HG02973 (cell line): ENCODE measurements around the gene CNTN4.
"Not testable (repeated sequence)": the region's sequence is repeated elsewhere in the genome, so short reads cannot be mapped to it uniquely, and the experiment has no call there.

Experiments used
- ATAC-seq: cut with Tn5 transposase; IDR thresholded peaks from one replicate; pipeline ENCODE4 v1.9.1; 2021; ENCODE audit warnings: moderate library complexity; ENCODE audit not compliant: unreplicated experiment

The CNTN4 gene

DNA sequence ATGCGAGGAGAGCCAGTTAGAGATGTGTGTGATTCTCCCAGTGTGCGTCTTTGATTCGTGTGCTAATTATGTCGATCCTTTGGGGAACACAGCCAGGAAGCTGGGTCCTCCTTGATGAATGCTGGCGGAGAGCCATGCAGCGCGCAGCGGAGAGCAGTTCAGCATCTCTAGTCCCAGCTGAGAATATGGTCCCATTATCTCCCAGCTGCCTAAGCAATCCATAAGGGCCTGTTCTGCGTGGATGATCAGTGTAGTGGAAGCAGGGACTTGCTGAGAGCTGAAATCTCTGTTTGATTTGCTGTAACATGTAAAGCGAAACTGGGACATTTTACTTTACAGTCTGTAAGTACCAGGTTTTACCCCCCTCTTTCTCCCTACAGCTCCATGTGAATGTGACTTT, 412.7 kb downstream of the CNTN4 start:
- ATAC-seq = no peak

DNA sequence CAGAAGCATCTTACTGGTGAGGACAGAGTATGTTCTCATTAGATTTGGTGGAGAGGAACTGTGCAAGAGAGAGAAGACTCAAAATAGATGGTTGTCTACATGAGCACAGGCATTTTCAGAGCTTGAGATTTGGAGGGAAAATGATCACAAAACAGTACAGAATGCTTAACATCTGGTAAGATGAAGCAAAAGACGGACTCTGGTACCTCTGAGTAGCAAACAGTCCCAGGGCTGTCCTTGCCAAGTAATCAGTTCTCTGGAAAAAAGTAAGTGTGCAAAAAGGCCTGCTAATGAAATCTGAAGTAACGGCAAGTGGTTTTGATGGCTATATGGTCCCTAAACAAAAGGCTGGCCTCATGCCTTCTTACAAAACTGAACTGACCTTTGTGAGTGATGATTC, 414.2 kb downstream of the CNTN4 start:
- no peak for ATAC-seq

DNA sequence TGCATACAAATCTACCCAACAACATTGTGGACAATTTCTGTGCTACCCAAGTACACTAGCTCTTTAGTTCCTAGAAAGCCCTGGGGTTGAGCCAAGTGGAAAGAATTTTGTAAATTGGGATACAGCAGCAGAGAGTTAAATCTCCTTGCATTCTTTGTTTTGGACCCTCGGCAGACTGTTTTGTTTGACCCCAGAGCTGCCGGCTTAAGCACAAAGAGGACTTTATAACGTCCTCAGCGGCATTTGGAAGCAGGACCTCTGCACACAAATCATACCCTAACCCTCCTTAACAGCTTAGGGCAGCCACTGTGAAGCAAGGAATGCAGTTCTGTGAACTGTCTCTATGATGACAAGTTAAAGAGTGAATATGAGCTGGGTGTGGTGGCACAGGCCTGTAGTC, 415.3 kb downstream of the CNTN4 start:
- no peak for ATAC-seq

DNA sequence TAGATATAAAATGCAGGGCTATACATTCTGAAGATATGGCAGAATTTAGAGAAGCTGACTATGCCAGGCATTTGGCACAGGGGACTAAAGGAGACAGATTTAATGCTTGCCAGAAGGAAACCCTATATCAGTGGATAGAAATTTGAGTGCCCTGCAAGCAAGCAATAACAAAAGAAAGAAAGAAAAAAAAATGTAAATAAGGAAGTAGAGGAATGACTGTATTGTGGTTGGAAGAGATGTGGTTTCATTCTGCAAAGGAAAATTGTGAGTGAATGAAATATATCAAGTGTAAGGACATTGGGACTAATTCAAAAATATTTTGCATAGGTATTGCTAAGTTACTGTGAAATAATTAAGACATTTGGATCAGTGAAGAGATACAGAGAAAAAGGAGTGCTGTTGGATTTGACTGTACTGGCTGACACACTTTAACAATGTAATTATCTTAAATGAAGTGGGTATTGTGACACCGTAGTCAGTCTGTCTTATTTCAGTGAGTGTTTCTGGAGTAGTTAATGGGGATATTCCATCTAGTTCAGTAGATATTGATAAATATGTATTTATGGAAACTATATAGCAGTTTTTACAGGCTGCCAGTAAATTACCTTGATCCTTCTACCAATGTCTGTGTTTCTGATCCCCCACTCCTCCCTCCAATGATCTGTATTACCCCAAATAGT, 418.2 kb downstream of the CNTN4 start:
- no peak for ATAC-seq

DNA sequence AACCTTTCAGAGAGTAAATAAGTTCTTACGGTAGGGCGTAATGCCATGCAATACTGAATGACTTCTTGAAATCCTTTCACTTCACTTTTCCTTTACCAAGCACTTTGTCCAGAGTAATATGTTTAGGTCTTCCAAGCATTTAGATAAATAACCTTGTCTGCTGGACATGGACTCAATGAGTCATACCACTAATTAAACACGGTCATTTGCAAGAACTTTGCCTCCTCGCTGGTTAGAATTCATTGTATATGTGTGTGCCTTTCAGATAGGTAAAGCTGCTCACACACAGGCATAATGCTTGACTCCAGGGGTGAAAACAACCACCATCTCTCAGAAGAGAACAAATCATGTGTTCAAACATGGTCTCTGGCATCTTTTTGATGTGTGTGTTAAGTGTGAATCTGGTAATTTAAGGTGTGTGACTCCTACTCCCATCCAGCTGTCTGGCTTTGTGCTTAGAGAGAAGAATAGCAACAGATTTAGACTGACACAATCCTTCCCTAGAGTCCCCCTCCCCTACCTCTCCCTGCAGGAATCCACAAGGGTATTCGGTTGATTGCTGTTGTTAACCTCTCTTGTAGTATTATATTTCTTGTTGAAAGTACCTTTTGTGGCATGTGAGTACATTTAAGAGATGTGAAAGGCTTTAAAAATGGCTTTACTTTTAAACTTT, 419.0 kb downstream of the CNTN4 start:
- ATAC-seq = no peak

DNA sequence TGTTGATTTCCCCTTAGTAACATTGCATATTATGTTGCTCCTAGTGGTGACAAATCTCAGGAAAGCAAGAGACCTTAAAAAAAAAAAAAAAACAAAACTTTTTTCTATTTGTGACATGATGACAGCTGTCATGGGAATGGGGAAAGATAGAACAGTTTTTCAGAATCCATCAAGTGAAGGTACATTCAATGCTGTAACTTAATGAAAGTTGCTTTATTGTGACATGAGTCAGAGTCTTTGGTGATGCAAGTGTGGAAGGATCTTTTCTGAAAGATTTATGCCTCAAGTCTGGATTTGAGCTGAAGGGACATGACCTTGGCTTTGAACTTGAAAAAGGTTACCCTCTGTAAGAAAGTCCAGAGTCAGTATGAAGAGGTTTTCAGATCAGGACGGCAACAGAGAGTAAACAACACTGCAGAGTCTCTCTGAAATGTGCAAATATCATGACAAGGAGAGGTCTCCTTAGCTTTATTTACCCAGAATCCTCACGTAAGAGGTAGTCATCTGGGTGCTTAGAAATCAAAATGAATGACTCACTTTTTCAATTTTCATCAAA, 424.7 kb downstream of the CNTN4 start:
- ATAC-seq = no peak

DNA sequence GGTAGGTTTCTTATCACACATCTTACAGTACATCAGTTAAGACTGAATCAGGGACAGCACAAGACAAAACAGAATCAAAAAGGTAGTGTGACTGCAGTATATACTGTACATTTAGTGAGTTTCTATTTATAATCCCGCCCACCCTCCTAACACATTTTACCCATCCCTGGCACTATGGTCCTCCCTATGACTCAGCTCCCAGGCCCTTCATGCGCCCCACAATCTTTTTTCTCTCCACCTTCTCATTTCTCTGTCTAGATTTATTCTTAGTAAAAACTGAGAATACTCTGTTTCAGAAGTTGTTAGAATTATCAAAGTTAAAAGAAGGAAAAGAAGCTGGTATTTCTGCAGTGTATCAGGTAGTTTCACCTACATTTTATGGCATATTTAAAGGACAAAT, 427.3 kb downstream of the CNTN4 start:
- ATAC-seq = no peak

DNA sequence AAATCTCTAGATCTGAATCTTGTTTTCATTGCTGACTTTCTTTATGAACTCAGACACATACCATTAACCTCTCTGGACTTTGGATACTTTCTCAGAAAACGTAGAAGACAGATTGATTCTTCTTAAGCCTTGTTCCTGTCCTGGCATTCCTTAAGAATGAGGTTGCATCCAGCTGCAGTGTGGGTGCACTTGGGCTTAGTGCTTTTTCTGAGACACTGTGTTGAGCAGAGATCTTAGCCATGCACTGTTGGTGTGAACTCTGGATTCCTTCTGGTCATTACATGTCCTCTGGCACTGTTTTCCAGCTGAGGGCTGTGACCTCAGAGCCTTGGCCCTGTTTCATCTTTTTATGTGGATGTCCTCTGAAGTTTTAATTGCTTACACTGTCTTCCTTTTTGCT, 428.3 kb downstream of the CNTN4 start:
- no peak for ATAC-seq

DNA sequence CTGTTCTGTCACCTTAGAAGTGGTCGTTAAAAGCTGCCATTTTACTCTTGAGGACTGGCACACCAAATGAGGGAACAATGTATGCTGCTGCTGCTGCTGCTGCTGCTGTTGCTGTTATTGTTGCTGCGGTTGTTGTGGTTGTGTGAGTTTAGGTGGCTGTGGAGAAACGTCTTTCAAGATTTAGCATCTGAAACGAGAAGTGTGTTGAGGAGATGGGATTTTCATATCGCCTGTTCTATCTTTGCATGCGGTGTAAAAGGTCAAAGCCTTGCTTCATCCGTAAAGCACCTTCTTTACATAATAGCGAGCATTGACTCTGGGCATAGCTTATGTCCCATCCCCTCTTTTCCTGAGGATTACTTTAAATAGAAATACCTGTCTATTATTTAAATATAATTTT, 428.7 kb downstream of the CNTN4 start:
- not testable (repeated sequence) for ATAC-seq

DNA sequence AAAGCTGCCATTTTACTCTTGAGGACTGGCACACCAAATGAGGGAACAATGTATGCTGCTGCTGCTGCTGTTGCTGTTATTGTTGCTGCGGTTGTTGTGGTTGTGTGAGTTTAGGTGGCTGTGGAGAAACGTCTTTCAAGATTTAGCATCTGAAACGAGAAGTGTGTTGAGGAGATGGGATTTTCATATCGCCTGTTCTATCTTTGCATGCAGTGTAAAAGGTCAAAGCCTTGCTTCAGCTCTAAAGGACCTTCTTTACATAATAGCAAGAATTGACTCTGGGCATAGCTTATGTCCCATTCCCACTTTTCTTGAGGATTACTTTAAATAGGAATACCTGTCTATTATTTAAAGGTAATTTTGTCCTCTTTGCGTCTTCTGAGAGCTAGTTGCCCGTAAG, 436.1 kb downstream of the CNTN4 start:
- ATAC-seq = not testable (repeated sequence)

DNA sequence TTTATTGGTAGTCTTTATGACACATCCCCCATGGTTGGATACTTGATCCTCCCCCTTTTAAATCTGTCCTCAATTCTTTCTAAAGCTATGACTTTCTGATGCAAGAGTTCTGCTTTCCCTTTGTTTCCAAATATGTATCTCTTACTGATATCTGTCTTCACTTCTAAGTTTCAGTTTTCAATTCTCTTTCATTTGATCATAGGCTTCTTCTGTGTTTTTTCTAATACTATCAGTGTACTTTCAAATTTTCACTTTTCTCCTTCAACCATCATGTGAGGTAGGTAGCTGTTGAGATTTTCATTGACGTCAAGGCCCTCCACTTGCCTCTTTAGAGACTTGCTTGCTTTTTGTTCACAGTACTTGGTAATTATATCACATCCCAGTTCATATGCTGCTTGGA, 436.5 kb downstream of the CNTN4 start:
- ATAC-seq = no peak

DNA sequence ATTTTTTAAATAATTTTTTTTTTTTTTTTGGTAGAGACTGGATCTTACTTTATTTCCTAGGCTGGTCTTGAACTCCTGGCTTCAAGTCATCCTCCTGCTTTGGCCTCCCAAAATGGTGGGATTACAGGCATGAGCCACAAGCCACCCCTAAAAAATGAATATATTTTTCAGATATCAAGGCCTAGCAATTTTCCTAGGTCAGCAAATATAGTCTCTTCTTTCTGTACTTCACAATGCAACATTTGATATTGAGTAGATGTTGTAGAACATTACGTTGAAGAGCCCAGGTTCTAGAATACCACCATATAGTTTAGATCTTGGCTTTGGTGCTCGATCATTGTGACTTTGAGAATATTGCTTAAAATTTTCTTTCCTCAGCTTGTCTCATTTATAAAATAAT, 437.9 kb downstream of the CNTN4 start:
- no peak for ATAC-seq

DNA sequence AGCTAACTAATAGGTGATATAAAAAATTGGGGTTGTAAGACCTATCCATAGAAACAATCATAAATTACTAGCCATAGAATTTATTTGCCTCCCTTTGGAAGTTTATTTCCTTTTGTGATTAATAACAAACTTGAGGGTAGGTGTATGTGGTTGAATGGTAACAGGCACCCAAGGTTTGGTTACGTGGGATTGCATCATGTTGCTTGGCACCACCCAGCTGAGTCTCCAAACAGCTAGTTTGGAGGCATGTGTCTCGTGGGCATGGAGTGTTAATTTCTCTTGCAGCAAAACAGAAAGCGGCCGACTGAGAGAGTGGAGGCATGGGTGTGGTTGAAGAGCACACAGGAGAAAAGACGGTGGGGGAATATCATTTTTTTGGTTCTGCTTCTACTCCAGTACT, 441.4 kb downstream of the CNTN4 start:
- no peak for ATAC-seq

DNA sequence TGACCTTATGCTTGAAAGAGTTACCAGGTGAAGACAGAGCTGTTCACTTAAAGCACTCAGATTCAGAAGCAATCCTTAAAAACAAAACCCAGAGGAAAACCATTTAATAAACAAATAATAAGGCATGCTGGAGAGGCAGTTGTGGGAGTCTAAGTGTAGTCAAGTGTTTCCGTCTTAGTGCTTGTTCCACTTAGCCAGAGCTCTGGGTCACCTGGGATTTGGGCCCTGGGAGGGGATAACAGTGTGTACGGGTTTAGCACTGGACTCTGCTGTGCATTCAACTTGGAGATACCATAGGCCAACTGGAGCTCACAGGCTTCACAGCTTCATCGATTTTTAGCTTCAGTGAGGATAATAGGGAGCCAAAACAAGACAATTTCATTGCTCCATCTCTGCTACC, 444.6 kb downstream of the CNTN4 start:
- ATAC-seq = no peak

DNA sequence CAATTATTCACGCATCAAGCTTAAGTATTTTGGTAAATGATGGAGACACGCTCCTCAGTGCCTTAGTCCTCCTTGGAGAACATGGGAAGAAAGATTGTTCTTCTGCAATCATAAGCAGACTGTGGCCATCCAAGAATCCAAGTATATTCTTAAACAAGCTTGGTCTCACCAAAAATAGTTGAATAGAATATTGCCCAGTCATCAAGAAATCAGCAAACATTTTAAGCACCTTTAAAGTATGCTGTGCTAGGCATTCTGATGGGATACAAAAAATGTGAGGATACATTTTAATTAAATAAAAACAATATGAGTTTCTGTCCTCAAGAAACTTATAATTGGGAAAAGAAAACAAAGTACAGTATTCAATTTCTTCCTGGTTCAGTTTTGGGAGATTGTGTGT, 445.5 kb downstream of the CNTN4 start:
- no peak for ATAC-seq

DNA sequence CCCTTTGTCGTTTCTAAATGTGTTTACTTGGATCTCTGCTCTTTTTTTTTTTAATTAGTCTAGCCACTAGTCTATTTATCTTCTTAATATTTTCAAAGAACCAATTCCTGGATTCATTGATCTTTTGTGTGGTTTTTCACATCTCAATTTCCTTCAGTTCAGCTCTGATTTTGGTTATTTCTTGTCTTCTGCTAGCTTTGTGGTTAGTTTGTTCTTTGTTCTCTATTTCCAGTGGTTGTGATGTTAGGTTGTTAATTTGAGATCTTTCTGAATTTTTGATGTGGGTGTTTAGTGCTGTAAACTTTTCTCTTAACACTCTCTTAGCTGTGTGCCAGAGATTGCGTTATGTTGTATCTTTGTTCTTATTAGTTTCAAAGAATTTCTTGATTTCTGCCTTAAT, 446.1 kb downstream of the CNTN4 start:
- ATAC-seq = no peak

DNA sequence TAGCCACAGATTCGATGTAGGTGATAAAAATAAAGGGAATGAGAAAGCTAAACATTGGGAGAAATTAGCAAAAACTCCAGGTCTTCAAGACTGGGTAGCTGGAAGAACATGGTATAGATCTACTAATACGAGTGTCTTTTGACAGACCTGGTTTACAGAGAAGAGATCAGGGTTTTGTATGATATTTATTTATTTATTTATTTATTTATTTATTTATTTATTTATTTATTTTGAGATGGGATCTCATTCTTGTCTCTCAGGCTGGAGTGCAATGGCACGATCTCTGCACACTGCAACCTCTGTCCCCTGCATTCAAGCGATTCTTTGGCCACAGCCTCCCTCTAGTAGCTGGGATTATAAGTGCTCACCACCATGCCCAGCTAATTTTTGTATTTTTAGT, 448.4 kb downstream of the CNTN4 start:
- no peak for ATAC-seq

DNA sequence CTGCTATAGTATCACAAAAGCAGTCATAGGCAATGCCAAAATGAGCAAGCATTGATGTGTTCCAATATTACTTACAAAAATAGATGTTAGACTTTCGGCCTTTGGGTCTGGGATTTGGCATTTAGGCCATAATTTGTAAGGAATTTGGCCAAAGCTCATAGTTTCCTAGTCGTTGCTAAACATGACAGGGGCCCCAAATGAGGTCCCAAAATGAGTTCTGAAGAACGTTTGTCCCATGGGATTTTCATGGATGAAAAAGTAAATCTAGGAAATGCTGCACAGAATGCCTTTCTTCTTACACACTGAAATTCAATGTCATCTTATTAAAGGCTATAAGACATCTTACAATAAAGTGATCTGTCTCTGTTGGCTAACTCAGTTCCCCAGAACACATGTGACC, 456.0 kb downstream of the CNTN4 start:
- ATAC-seq = no peak

DNA sequence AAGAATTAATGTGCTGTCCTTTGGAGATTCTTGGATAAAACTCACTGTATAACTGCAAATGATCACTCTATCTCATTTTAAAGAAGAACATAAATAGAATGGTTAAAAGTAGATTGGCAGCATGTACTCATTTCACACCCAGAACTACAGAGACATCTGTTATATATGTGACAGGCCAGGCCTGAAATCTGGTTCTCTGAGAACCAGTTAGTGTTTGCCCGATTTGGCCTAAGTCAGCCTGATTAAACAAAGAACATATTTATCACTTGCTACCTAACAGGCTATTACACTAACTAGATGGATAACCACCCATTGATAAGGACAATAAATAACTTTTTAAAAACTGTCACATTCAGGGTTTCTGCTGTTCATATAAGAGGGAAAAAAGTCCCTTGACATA, 460.1 kb downstream of the CNTN4 start:
- ATAC-seq = no peak

DNA sequence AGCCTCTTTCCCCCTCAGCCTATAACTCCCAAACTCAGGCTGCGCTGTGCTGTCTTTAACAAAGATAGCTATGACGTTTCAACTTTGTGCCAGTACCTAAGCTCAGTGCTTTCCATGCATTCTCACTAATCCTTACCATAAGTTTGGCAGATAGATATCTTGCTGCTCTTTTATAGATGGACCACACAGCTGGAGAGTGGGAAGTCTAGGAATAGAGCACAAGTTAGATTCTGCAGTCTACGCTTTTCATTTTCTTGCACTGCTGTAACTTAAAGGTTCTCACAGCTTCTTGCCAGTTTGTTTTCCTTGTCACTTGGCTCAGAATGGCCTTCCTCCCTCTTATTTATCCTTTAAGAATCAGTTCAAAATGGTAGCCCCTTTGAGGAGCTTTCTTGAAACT, 468.8 kb downstream of the CNTN4 start:
- ATAC-seq = no peak

DNA sequence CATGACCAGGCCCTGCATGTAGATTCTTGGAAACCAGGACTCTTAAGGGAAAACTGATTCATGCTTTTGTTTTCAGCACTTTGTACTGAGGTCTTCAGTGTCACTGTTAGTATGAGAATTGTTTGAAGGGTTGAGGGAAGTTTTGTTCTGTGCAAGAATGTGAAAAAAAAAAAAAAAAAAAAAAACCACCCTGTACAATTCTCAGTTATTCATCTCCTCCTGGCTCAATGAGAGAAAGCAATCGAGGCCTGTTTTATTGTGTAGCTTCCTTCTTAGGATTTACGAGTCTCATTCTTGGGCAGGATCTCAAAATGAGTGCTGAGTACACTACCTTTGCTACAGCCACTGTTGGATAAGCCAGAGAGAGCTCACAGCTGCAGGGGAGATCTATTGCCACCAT, 469.5 kb downstream of the CNTN4 start:
- ATAC-seq = no peak

DNA sequence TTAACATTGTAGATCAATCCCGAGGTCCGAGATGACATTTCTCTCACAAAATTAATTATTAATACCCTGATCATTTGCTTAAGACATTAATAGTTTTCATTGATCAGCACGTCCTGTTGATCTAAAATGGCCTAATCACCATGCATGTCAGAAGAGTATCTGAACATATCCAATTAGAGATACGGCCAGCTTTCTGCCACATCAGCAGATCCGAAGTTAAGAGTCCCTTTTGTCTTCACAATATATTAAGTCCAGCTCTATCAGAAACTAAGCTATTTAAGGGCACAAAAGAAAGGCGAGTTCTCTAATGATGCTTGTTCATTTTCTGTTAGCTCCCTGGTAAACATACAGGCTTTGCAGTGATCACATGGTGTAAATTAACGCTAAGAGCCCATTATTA, 470.3 kb downstream of the CNTN4 start:
- ATAC-seq = no peak

DNA sequence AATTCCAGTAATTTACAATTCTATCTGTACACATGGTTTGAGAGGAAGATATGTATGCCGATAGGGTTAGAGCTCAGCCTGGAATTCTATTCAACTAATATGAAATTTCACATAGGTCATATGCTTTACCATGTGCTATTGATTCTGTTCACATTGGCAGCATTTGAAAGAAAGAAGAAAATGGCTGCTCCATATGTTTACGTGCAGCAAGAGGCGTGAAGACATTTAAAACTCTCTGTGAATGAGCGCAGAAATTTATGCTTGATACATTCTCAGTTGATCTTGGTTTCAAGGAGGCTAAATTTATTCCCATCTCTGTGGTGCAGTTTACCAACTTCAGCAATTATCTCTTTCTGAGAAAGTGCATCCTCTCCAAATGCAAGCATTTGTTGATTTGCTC, 478.9 kb downstream of the CNTN4 start:
- no peak for ATAC-seq
